Osteoblast (primary cell): ENCODE data around the gene SMAD3. TPM values are rescaled to one million over a fixed set of nuclear protein-coding genes. Genes with fewer than 3 reads are reported as not detected.

ENCODE experiments used
- DNase-seq: peaks from one replicate; pipeline ENCODE4 v3.0.0; 2011; ENCODE audit warnings: low spot score, mixed read lengths; ENCODE audit not compliant: insufficient read length; ENCODE audit errors: missing footprints
- H2AFZ ChIP-seq: 2 replicates; pipeline ENCODE4 v1.6.0; 2011; ENCODE audit warnings: mild to moderate bottlenecking, low read length
- H3K27ac ChIP-seq: 2 replicates; pipeline ENCODE4 v1.5.1; 2011; ENCODE audit warnings: mild to moderate bottlenecking, low read depth, low read length, moderate library complexity
- H3K27me3 ChIP-seq: 2 replicates; pipeline ENCODE4 v1.6.0; 2012; ENCODE audit warnings: mild to moderate bottlenecking, control low read depth, inconsistent platforms, low read length, moderate library complexity; ENCODE audit not compliant: insufficient read depth
- H3K36me3 ChIP-seq: 2 replicates; pipeline ENCODE4 v1.5.1; 2011; ENCODE audit warnings: mild to moderate bottlenecking, low read length, control low read depth, moderate library complexity; ENCODE audit not compliant: insufficient read depth
- H3K4me1 ChIP-seq: 2 replicates; pipeline ENCODE4 v1.5.1; 2011; ENCODE audit warnings: mild to moderate bottlenecking, low read length, control low read depth, moderate library complexity; ENCODE audit not compliant: insufficient read depth
- H3K4me2 ChIP-seq: 2 replicates; pipeline ENCODE4 v1.6.0; 2011; ENCODE audit warnings: mild to moderate bottlenecking, low read length; ENCODE audit not compliant: insufficient read depth
- H3K4me3 ChIP-seq: fragments of 200-600 bp; sonication (generic); 3 replicates; pipeline ENCODE4 v1.5.1; 2012; ENCODE audit warnings: mild to moderate bottlenecking, low read length, inconsistent platforms; ENCODE audit not compliant: insufficient read depth
- H3K79me2 ChIP-seq: 2 replicates; pipeline ENCODE4 v1.6.0; 2012; ENCODE audit warnings: mild to moderate bottlenecking, low read length, control low read depth, inconsistent platforms; ENCODE audit not compliant: insufficient read depth
- H3K9me3 ChIP-seq: 2 replicates; pipeline ENCODE4 v1.5.1; 2011; ENCODE audit warnings: low read depth, low read length, control low read depth
- H4K20me1 ChIP-seq: 2 replicates; pipeline ENCODE4 v1.6.0; 2012; ENCODE audit warnings: mild to moderate bottlenecking, low read length, control low read depth; ENCODE audit not compliant: insufficient read depth
- CTCF ChIP-seq: IDR thresholded peaks from 2 replicates; pipeline ENCODE4 v1.5.1; 2011; ENCODE audit warnings: mild to moderate bottlenecking, low read depth, low read length, moderate library complexity; ENCODE audit errors: extremely low read depth
- total RNA-seq: library from RNA; depleted of rRNA; stranded (reverse); fragments of >200 nt; gene quantifications from 2 replicates; pipeline ENCODE4 v1.2.3, GENCODE V29; 2012

Gene SMAD3
- total RNA-seq, 1 donor, result 60.1 TPM

GRCh38 chr15:67126551-67127330 is 61.3 kb downstream of the SMAD3 start:
- H3K27ac ChIP-seq, result peak overlapping the region; percentile 99
- H3K27me3 ChIP-seq, result no peaks in the 10 kb centered on the region
- H3K36me3 ChIP-seq, result peaks cover 60% of the 10 kb centered on the region
- no peaks in the 10 kb centered on the region for H4K20me1 ChIP-seq
- no peaks in the 10 kb centered on the region for H3K9me3 ChIP-seq
- H3K79me2 ChIP-seq, result peaks cover 90% of the 10 kb centered on the region
- peak overlapping the region; percentile 2 for H3K4me3 ChIP-seq
- H2AFZ ChIP-seq, result no peak overlapping the region
- DNase-seq, result no peak
- no peak for TF ChIP-seq CTCF
- peak overlapping the region; percentile 47 for H3K4me2 ChIP-seq
- H3K4me1 ChIP-seq, result peaks cover 90% of the 10 kb centered on the region

DNA sequence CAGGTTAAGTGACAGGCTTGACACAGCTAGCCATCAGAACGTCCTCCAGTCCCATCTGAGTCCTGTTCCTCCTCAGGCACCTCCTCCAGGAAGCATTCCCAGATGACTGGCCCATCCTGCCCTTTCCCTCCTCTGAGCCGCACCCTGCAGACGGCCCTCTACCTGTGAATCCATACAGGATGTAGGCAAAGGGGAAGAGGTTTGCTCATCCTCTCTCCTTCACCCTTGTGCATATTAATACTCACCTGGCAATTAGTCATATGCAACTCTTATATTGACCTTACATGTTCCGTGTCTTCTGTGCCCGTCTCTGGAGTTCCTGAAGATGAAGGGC is 61.9 kb downstream of the SMAD3 start:
- H3K9me3 ChIP-seq, result no peaks in the 10 kb centered on the region
- H3K79me2 ChIP-seq, result peaks cover 90% of the 10 kb centered on the region
- peak overlapping the region; percentile 43 for H3K4me2 ChIP-seq
- H2AFZ ChIP-seq, result no peak overlapping the region
- no peak overlapping the region for H3K4me3 ChIP-seq
- H3K36me3 ChIP-seq, result peaks cover 63% of the 10 kb centered on the region
- no peak for TF ChIP-seq CTCF
- peaks cover 91% of the 10 kb centered on the region for H3K4me1 ChIP-seq
- no peaks in the 10 kb centered on the region for H4K20me1 ChIP-seq
- no peaks in the 10 kb centered on the region for H3K27me3 ChIP-seq
- DNase-seq, result no peak
- peak overlapping the region; percentile 99 for H3K27ac ChIP-seq

GRCh38 chr15:67127965-67128364 is 62.6 kb downstream of the SMAD3 start:
- peak; percentile 88 for DNase-seq
- Histone ChIP-seq H3K4me3 (no peak overlapping the region), H3K9me3 (no peaks in the 10 kb centered on the region), H3K27me3 (no peaks in the 10 kb centered on the region), H3K27ac (peak overlapping the region; percentile 99), H3K79me2 (peaks cover 90% of the 10 kb centered on the region), H3K4me2 (peak overlapping the region; percentile 43), H3K4me1 (peaks cover 94% of the 10 kb centered on the region), H2AFZ (no peak overlapping the region), H4K20me1 (no peaks in the 10 kb centered on the region), H3K36me3 (peaks cover 62% of the 10 kb centered on the region)
- no peak for TF ChIP-seq CTCF

DNA sequence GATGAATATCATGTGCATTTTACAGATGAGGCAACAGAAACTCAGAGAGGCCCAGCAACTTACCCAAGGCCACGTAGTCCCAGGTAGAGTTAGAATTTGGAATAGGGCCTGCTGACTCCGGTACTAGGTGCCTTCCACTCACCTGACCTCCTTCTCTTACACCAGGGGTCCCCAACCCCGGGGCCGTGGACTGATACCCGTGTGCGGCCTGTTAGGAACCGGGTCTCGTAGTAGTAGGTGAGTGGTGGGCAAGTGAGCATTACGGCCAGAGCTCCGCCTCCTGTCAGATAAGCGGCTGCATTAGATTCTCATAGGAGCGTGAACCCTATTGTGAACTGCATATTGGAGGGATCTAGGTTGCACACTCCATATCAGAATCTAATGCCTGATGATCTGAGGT is 64.8 kb downstream of the SMAD3 start:
- DNase-seq, result no peak
- no peaks in the 10 kb centered on the region for H4K20me1 ChIP-seq
- H3K79me2 ChIP-seq, result peaks cover 92% of the 10 kb centered on the region
- H3K27me3 ChIP-seq, result no peaks in the 10 kb centered on the region
- H3K4me2 ChIP-seq, result peak overlapping the region; percentile 19
- no peak overlapping the region for H3K4me3 ChIP-seq
- peak overlapping the region; percentile 99 for H3K27ac ChIP-seq
- no peak for TF ChIP-seq CTCF
- H3K36me3 ChIP-seq, result peaks cover 61% of the 10 kb centered on the region
- H3K4me1 ChIP-seq, result peaks cover 97% of the 10 kb centered on the region
- H3K9me3 ChIP-seq, result no peaks in the 10 kb centered on the region
- H2AFZ ChIP-seq, result no peak overlapping the region
